Measurements from ENCODE around the gene FAM186B.
A peak's percentile ranks its signal among the peaks of the same experiment; 100 is the strongest.
"Not testable (repeated sequence)": the region's sequence is repeated elsewhere in the genome, so short reads cannot be mapped to it uniquely, and the experiment has no call there.

Gene FAM186B, protein sequence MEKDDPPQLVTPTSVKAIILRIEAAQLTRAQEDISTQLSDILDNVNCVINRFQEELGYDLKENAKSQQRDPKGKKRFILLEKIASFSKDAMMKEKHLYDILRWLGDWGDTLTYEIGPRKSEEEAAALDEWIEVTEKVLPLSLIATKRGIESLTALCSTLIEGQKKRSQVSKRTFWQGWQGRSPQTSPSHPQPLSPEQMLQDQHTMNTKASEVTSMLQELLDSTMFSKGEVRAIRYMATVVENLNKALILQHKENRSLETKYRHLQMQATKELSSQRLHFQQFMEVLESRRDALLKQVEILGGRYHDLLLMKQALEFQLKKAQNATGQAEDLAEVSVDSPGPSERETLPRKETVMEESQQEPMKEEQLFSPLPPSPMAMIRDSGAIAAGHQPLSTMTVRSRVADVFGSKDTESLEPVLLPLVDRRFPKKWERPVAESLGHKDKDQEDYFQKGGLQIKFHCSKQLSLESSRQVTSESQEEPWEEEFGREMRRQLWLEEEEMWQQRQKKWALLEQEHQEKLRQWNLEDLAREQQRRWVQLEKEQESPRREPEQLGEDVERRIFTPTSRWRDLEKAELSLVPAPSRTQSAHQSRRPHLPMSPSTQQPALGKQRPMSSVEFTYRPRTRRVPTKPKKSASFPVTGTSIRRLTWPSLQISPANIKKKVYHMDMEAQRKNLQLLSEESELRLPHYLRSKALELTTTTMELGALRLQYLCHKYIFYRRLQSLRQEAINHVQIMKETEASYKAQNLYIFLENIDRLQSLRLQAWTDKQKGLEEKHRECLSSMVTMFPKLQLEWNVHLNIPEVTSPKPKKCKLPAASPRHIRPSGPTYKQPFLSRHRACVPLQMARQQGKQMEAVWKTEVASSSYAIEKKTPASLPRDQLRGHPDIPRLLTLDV

DNA sequence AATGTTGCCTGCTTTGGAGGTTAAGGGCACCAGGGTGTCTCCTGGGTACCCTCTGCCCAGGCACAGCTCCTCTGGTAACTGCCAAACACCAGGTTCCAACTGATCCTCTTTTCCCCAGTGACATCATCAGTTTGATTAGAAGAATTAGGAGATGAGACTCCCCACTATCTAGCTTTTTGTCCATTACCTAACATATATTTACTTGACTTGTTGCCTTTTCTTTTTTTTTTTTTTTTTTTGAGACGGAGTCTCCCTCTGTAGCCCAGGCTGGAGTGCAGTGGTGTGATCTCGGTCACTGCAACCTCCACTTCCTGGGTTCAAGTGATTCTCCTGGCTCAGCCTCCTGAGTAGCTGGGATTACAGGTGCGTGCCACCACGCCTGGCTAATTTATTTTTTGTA lies at the start of gene FAM186B:
FAM186B (minus strand) TSS at position 101 of the 400 bp plus-strand sequence. CDS start 162 bp downstream, outside the sequence.
- not testable (repeated sequence) for DNase-seq (ENCODE audit: low read depth in 3 of 3)

DNA sequence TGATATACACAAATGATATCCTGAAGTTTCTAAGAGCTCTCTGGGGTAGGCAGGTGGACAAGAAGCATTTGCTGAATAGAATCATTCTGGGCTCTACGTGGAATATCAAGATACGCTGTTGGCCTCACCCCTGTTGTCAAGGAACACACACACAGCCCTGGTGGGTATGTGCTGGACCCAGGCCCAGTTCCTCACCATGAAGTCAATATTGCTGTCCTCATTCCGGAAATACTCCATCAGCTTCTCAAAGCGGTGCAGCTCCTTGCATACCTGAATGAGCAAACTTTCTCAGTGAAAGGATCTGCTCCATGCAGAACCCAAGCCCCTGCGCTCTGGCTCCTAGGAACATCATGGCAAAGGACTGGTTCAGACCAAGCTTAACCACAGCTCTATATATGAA lies 49.3 kb upstream of the FAM186B start:
- DNase-seq (ENCODE audit: low read depth in 3 of 3): no peak

DNA sequence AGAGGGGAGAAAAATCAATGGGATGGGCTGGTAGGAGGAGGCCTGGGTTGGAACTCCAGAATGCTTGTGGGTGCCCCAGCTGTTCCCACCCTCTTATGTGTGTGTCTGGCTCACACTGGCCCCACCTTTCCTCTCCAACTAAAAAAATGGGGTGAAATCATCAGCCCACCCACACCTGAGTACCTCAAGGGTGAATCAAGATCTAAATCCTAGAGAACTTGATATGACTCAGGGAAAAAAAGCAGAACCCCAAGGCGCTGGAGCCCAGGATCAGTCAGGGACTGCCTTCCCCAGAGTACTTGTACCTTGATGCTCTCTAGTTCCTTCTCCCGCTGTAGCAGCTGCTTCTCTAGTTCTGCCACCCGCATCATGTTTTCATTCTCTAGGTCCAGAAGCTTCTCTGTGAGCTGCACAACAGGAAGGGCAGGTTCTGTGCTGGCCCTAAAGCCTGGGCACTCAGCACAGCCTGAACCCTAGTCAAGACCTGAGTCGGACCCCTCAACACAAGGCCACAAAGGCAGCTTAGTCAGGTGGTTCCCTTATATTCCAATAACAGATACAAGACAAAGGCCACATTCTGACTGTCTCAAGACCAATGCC lies 47.6 kb upstream of the FAM186B start:
- DNase-seq (ENCODE audit: low read depth in 3 of 3): no peak

DNA sequence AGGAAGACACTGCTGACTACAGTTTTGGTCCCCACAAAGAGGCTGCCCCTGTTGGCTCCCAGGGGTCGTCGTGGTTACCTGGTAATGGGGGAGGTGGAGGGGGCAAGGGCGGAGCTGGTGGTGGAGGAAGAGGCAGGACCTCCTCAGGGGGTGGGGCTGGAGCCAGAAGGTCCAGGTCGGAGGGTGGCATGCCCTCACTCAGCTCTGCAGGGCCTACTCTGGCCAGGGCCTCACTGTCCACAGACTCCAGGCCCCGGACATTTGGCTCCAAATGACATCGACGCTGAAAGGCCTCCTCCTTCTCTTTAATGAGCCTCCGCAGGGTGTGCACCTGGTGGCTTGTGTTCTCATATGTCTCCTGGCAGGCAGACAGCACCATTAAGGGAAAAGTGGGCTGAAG lies 46.4 kb upstream of the FAM186B start:
- DNase-seq (ENCODE audit: low read depth in 3 of 3): no peak

DNA sequence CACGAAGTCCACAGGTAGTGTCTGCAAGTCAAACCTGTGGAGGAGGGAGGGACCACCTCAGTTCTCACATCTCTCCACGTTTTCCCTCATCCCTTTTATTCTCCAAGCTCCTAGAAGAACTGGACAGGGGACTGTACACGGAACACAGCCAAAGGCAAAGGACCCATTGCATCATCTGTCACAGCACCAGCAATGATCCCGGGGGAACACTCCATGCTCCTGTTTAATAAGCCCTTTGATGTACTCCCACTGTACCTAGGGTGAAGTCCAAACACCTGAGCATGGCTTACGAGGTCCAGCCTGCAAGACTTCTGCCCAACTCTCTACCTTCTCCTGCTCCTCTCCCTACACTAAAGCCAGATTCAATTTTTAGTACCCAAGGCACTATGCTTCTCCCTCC lies 44.5 kb upstream of the FAM186B start:
- DNase-seq (ENCODE audit: low read depth in 3 of 3): no peak

DNA sequence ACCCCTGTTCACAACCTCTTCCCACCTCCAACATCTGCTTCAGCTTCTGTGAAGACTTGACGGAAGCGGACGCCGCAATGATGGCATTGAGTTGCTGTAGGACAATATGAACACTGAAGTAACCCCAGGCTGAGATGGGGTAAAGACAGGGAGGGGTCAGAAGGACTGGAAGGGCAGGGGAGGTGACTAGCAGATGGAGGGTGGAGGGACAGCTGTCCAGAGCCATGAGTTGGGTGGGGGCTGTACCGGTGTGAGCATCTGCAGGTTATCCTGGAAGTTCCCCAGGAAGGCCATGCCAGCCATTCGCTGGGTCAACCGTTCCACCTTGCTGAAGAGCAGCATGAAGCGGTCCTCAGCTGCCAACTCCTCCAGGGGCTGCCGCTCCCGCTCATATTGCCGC lies 44.0 kb upstream of the FAM186B start:
- no peak for DNase-seq (ENCODE audit: low read depth in 3 of 3)

DNA sequence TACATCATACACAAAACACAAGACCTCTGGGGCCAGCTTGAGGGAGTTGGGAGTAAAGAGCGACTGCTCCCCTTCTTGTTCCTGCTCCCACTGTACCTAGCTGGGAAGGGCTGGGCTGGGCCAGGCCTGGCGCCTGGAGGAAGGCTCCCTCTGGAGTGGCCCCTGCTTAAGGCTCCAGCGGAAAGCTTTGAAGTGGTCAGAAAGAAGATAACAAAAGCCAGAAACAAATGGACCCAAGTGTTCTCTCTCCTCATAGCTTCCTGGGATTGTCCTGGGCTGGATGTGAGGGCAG lies 43.2 kb upstream of the FAM186B start:
- DNase-seq (ENCODE audit: low read depth in 3 of 3): no peak

DNA sequence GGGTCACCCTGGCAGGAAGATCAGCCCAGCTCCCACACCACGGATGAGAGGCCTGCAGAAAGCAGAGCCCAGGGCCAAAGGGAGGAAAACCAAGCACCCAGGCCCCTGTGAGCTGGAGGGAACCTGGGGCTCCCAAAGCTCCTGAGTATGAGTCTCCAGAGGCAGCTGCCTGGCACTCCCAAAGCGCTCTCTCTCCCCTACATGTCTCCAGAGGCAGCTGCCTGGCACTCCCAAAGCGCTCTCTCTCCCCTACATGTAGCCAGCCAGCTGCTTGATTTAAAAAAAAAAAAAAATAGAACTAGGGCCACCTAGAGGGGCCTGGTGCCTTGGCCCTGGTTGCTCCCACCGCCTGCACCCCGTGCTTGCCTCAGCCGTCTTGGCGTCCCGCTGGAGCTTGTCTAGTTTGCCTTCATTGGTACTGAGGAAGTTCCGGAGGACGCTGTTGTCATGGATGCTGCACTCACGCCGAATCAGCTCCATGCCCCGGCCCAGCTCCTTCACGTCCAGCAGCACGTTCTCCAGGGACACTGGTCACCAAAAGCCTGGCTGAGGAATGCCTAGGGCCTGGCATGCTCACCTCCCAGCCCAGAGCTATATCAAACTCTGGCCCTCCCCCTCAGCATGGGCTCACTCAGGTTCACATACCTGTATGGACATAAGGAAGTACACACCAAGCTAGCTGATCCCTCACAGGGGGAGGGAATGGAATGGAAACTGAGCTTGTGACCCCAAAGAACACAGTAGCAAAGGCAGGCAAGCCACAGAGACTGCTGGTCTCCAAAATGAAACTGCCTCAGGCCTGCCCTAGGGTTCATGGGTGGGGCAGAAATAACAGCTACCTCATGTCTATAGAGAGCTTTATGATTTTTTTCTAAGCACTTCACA lies 42.6 kb upstream of the FAM186B start:
- no peak for DNase-seq (ENCODE audit: low read depth in 3 of 3)

DNA sequence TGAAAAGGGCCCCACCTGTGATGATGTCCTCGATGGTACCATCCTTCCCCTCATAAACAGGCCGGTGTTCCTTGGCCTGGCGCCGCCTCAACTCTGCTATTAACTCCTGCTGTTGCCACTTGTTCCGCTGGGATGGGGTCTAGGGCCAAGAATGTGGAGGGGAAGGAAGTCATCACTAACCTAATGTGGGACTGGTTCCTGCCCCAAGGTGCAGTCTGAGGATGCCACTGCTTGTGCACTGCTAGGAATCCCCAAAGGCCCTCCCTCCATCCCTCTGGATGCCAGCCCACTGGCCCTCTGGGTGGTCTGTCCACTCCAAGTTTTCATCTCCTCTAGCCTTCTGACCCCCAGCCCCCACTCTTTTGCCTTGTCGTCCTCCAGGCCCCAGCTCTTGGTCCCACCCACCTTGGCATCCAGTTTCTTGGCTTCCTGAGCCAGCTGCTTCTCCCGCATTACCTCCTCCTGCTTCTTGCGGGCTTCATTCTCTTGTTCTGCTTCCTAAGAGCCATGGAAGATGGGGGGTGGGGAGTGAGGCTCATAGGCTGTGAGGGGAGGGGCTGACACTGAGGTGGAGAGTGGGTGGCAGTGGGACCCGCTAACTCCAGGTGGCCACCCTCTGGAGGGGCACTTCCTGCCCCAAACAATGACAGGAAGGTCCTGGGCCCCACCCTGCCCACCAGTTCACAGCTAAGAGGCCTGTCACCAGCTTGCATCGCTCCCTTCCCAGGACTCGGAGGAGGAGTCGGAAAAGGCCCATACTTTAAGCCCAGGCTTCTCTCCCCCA lies 41.6 kb upstream of the FAM186B start:
- no peak for DNase-seq (ENCODE audit: low read depth in 3 of 3)

DNA sequence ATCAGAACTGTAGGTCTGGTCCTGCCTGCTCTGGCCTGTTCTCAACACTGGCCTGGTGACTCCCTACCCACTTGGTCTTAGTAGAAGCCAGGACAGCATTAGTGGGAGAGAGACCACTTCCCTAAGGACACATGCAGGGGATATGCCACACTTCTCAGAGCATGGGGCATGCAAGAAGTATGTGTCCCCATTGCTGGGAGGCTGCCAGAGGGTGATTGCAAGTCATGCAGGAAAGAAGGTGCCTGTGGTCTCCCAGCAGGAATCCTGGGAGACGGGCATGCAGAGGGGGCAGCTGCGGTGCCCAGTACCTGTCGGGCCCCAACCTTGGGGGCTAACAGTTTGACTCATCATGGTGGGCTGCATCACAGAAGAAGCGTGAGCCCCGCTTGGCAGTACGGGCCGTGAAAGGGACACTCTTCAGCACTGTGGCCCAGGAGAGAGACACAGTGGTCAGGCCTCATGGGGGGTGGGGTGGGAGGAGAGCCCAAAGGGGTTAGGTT lies 40.9 kb upstream of the FAM186B start:
- no peak for DNase-seq (ENCODE audit: low read depth in 3 of 3)

DNA sequence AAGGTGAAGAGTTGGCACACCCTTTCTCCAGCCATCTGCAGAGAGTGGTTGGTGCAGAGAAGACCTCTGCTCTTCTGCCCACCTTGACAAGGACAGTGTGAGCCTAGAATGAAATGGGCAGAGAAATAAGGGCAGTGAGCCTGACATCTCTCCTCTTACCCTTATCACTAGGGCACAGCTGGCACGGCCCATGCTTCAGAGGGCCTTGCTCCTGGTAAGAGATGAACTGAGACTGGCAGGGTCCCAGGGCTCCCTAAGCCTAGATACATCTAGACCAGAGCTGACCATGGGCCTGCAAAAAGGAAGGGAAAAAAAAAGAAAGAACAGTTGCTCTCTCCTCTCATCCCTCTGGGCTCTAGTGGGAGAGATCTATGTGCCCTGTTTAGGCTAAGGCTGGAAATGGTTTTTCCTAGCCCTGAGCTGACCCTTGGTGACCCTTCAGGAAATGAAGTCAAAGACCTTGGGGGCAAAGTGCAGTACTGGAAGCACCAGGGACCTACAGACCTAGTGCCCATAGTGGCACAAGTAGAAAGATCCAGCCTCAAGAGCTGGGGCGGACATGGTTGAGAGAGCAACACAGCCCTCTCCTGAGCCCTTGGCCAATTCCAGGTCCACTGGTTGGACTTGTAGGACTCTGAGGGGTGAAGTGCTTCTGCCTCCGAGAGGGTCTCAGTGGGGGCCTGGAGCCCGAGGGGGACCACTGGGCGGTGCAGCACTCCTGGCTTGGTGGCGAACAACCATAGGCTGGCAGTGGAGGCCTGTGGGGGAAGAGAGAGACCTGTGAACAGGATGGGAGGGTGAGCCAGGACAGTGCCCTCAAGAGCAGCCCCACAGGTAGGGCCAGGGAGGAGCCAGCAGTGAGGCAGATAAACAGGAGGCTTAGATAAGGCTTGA lies 40.0 kb upstream of the FAM186B start:
- no peak for DNase-seq (ENCODE audit: low read depth in 3 of 3)

DNA sequence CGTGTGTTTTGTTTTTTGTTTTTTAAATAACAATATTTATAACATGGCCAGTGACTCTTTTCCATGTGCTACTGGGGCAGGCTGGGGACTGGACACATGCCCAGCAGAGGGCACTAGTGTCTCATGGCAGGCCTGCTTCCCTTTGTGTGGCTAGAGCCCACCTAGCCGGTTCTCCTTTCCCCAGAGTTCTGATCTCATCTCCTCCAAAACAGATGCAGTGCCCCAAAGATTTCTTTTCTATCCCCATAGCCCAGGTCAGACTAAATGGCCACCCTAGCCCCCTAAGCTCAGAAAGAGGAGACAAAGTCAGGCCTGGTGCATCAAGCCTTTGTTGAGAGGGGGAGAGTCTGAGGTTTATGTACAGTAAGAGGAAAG lies 39.2 kb upstream of the FAM186B start:
- DNase-seq (ENCODE audit: low read depth in 3 of 3): peak; percentile 60 to 76 (median 69)

DNA sequence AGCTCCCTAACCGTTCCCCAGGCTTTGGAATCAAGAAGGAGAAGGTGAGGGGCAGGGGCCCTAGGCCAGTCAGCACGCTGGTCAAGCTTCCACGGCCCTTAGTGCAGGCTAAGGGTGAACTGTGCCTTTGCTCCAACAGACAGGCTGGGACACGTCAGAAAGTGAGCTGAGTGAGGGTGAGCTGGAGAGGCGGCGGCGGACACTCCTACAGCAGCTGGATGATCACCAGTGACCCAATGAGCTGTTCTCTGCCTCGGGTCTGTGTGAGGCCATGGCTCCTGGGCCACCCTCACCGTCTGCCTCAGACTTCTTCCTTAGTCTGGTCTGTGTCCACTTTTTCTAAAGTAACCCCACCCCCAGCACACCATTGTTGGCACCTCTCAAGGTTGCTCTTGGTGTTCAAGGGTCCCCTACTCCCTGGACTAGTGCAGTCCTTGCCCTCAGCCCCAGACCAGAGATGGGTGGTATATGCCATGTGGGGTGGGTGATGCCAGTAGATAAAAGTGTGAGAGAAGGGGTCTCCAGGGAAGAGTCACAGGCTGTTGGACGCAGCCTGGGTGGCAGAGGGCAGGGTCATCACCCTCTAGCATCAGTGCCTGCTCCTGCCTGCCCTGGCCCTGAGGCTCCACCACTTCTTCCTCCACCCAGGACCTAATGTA lies 38.7 kb upstream of the FAM186B start:
- no peak for DNase-seq (ENCODE audit: low read depth in 3 of 3)

DNA sequence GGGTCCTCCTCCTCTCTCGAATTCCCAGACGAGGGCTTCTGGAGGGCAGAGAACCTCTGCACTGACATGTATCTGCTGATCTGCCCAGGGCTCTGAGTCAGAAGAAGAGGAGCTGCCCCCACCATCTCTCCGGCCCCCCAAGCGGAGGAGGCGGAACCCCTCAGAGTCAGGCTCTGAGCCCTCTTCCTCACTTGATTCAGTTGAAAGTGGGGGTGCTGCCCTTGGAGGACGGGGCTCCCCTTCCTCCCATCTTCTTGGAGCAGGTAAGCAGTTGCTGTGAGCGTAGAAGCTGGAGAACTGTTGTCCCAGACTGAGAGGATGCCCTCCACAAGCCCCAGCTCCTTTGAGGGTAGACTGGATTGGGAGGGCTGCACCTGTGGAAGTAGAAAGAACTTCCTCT lies 37.7 kb upstream of the FAM186B start:
- no peak for DNase-seq (ENCODE audit: low read depth in 3 of 3)

DNA sequence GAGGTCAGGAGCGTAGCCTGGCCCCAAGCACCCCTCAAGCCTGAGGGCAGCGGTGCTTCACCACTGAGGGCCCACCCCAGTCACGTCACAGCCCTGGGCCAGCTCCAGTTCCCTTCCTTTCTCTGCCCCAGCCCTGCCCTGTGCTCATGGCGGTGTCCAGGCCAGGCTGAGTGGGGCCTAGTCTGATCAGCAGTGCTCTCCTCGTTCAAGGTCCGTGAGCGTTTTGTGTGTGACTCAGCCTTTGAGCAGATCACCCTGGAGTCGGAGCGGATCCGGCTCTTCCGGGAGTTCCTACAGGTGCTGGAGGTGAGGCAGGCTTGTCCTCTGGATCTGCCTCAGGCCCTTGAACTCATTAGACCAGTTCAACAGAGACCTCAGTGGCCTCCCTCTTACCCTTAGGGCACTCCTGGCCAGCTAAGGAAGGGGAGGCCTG lies 36.9 kb upstream of the FAM186B start:
- DNase-seq (ENCODE audit: low read depth in 3 of 3): no peak

DNA sequence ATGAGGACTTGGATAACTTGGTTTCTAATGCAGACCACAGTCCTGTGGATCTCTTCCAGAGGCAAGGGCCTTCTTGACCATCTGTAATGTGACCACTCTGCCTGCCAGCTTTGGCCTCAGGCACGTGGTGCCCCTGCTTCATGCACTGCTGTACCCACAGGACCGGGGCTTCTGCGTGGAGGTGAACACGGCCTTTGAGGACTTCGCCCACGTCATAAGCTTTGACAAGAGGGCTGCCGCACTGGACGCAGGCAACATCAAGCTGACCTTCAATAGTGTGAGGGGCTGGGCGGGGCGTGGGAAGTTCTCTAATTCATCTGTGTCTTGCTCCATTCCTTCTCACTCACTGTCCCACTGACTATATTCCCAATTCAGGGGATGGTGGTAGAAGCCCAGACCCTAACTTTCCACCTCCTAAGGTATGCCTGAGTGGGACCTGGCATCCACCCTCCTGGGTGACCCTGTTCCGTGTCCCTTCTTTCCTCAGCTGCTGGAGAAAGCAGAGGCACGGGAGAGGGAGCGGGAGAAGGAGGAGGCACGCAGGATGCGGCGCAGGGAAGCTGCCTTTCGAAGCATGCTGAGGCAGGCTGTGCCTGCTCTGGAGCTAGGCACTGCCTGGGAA lies 36.4 kb upstream of the FAM186B start:
- DNase-seq (ENCODE audit: low read depth in 3 of 3): no peak

DNA sequence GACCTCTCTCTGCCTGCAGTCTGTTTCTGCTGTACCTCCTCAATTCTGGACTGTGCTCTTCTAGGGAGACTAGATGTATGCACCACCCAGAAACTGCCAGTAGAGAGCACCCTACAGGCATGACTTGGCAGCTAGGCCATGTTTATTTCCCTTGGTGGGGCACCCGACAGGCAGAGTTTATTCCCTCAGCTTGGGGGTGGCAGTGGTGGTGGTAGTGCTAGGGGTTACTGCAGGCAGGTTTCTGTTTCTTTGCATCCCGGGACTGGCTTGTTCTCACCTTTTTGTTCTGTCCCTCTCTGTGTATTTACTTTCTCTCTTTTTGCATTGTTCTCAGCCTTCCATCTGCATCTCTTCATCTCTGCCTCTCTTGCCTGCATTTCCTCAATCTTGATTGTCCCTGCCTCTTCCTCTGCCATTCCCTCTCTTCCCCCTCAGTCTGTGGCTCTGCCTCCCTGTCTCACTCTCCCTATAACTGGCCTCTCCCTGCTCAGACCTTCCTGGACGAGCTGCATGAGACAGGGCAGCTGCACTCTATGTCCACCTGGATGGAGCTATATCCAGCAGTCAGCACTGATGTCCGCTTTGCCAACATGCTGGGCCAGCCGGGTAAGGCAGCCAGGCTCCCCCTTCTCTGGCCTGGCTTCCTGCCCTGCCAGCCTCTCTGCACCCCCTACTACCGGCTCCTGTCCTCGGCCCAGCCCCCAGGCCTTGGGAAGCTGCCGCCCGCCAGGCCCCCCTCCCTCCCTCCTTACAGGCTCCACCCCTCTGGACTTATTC lies 31.7 kb upstream of the FAM186B start:
- peak in 2 of 3 experiments; percentile 16 to 30 for DNase-seq (ENCODE audit: low read depth in 3 of 3)

DNA sequence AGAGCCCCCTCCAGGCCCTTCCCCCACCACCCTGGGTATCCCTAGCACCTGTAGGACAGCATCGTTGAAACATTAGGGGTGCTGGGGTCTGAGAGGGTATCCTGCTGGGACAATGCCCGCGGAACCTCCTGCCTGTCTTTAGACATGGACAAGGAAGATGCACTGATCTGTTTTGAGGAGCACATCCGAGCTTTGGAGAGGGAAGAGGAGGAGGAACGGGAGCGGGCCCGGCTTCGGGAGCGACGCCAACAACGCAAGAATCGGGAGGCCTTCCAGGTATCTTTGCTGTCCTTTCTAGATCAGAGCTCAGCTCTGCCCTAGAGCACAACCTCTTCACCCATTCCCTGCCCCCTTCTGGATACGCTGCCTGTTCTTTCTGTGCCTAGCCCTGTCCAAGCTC lies 31.1 kb upstream of the FAM186B start:
- no peak for DNase-seq (ENCODE audit: low read depth in 3 of 3)

Measured in stimulated activated CD4-positive, alpha-beta T cell treated with anti-CD3 and anti-CD28 coated beads, TNF-alpha, amount 100 ng/mL, for 24 hours (primary cell).